ENCODE measurements around the gene CLVS2.

DNA sequence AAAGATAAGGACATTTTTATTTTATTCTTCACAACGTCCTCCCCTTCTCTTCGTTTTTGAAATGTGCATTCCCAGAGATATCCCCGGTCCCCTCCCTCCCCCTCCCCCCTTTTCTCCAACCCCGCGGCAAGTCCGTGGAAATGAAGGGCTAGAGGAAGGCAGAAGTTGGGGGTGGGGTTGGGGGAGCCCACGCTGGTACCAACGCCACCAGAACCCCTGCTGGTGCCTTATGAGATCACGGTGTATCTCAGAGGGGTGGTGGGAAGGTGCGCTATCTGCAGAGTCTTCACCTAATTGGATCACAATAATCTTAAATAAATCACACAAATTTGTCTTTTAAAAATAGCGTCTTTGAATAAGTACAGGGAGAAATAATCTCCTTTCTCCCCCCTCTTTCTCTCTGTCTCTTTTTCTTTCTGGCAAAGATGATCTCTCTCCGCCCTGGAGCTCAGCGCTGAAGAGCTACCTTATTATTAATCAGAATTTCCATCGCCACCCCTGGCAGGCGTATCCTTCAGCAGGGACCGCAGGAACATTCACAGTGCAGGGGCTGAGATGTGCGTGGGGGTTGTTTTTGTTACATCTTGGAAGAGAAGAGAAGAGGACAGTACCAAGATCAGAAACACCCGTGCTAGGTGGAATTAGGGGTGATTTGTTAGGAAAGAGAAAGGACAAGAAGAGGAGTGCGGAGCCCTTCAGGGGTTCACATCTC lies 915 bp downstream of the CLVS2 start:
- TF ChIP-seq RAD21 (IDR thresholded peaks at IDR 0.05; ENCODE audit: low read depth) = no peak
- no peak for TF ChIP-seq FOXM1 (IDR thresholded peaks at IDR 0.05; ENCODE audit: borderline replicate concordance, low read depth)
- no peak for TF ChIP-seq YY1 (IDR thresholded peaks at IDR 0.05; ENCODE audit: low read depth)
- TF ChIP-seq EP300 (IDR thresholded peaks at IDR 0.05; ENCODE audit: borderline replicate concordance) = no peak
- TF ChIP-seq CREB1 (IDR thresholded peaks at IDR 0.05; ENCODE audit: low read depth) = no peak
- TF ChIP-seq EGR1 (IDR thresholded peaks at IDR 0.05) = no peak
- TF ChIP-seq, protein P1, sequence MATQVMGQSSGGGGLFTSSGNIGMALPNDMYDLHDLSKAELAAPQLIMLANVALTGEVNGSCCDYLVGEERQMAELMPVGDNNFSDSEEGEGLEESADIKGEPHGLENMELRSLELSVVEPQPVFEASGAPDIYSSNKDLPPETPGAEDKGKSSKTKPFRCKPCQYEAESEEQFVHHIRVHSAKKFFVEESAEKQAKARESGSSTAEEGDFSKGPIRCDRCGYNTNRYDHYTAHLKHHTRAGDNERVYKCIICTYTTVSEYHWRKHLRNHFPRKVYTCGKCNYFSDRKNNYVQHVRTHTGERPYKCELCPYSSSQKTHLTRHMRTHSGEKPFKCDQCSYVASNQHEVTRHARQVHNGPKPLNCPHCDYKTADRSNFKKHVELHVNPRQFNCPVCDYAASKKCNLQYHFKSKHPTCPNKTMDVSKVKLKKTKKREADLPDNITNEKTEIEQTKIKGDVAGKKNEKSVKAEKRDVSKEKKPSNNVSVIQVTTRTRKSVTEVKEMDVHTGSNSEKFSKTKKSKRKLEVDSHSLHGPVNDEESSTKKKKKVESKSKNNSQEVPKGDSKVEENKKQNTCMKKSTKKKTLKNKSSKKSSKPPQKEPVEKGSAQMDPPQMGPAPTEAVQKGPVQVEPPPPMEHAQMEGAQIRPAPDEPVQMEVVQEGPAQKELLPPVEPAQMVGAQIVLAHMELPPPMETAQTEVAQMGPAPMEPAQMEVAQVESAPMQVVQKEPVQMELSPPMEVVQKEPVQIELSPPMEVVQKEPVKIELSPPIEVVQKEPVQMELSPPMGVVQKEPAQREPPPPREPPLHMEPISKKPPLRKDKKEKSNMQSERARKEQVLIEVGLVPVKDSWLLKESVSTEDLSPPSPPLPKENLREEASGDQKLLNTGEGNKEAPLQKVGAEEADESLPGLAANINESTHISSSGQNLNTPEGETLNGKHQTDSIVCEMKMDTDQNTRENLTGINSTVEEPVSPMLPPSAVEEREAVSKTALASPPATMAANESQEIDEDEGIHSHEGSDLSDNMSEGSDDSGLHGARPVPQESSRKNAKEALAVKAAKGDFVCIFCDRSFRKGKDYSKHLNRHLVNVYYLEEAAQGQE (IDR thresholded peaks at IDR 0.05; ENCODE audit: low read depth) = no peak

Measured in Ishikawa (cell line).